Measurements from ENCODE around the gene NSMCE1.
A peak's percentile ranks its signal among the peaks of the same experiment; 100 is the strongest.

NSMCE1 gene

GRCh38 chr16:27237219-27238015 is 31.2 kb downstream of the NSMCE1 start:
- no peaks in the 10 kb centered on the region for H3K27me3 ChIP-seq (ENCODE audit: insufficient read depth, poor library complexity, severe bottlenecking)
- TF ChIP-seq GABPA (IDR thresholded peaks at IDR 0.05; ENCODE audit: low read depth) (no peak), SPI1 (IDR thresholded peaks at IDR 0.05; ENCODE audit: borderline replicate concordance, low read depth) (peak; percentile 88), REST (IDR thresholded peaks at IDR 0.05; ENCODE audit: insufficient replicate concordance, low read depth) (no peak), POLR2AphosphoS5 (IDR thresholded peaks at IDR 0.05; ENCODE audit: low read depth) (0 out of 2 replicates have a peak, but pooled peaks have one; percentile 52)
- TF ChIP-seq, protein P1, sequence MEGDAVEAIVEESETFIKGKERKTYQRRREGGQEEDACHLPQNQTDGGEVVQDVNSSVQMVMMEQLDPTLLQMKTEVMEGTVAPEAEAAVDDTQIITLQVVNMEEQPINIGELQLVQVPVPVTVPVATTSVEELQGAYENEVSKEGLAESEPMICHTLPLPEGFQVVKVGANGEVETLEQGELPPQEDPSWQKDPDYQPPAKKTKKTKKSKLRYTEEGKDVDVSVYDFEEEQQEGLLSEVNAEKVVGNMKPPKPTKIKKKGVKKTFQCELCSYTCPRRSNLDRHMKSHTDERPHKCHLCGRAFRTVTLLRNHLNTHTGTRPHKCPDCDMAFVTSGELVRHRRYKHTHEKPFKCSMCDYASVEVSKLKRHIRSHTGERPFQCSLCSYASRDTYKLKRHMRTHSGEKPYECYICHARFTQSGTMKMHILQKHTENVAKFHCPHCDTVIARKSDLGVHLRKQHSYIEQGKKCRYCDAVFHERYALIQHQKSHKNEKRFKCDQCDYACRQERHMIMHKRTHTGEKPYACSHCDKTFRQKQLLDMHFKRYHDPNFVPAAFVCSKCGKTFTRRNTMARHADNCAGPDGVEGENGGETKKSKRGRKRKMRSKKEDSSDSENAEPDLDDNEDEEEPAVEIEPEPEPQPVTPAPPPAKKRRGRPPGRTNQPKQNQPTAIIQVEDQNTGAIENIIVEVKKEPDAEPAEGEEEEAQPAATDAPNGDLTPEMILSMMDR (IDR thresholded peaks at IDR 0.05; ENCODE audit: insufficient read depth, low read length), result no peak
- DNase-seq (ENCODE audit: low read depth in 1 of 2, low spot score in 1 of 2), result peak in 1 of 2 experiments; percentile 67
- H3K27ac ChIP-seq (replicated peaks), result peak overlapping the region; percentile 73
- H3K4me3 ChIP-seq (replicated peaks; ENCODE audit: insufficient read depth, low read length), result no peak overlapping the region

DNA sequence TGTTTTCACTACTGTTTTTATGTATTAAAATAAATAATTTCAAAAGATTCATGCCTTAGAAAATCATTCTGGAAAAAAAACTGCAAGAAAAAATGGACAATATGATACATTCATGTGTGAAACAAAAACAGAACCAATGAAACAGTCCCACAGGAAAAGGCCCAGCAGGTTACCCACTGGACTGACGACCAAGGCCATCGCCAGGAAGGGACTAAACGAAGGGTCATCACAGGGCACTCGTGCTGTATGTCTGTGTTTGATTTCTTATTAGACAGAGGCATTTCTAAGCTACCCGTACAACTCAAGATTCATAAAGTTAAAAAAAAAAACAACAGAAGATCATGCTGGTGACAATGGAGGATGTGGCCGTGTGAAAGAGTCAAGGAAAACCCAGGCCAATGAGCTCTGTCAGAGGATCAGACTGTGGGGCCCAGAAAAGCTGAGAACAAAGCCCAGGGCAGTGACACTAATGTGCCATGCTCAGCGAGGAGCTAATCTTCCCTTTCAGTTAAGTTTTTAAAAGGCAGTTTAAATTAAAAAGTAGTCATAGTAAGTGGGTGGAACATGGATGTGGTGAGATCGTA is 31.8 kb downstream of the NSMCE1 start:
- TF ChIP-seq, protein P1 (IDR thresholded peaks at IDR 0.05; ENCODE audit: insufficient read depth, low read length), result no peak
- TF ChIP-seq REST (IDR thresholded peaks at IDR 0.05; ENCODE audit: insufficient replicate concordance, low read depth), result no peak
- TF ChIP-seq GABPA (IDR thresholded peaks at IDR 0.05; ENCODE audit: low read depth), result no peak
- TF ChIP-seq SPI1 (IDR thresholded peaks at IDR 0.05; ENCODE audit: borderline replicate concordance, low read depth), result no peak
- Histone ChIP-seq H3K4me3 (replicated peaks; ENCODE audit: insufficient read depth, low read length) (no peak overlapping the region), H3K27ac (replicated peaks) (peak overlapping the region; percentile 73), H3K27me3 (ENCODE audit: insufficient read depth, poor library complexity, severe bottlenecking) (no peaks in the 10 kb centered on the region)
- DNase-seq (ENCODE audit: low read depth in 1 of 2, low spot score in 1 of 2), result no peak

GRCh38 chr16:27235938-27236245 is 32.7 kb downstream of the NSMCE1 start:
- no peak for DNase-seq (ENCODE audit: low read depth in 1 of 2, low spot score in 1 of 2)
- H3K4me3 ChIP-seq (replicated peaks; ENCODE audit: insufficient read depth, low read length), result no peak overlapping the region
- H3K27me3 ChIP-seq (ENCODE audit: insufficient read depth, poor library complexity, severe bottlenecking), result no peaks in the 10 kb centered on the region
- TF ChIP-seq SPI1 (IDR thresholded peaks at IDR 0.05; ENCODE audit: borderline replicate concordance, low read depth) (no peak), REST (IDR thresholded peaks at IDR 0.05; ENCODE audit: insufficient replicate concordance, low read depth) (no peak), POLR2AphosphoS5 (IDR thresholded peaks at IDR 0.05; ENCODE audit: low read depth) (no peak), GABPA (IDR thresholded peaks at IDR 0.05; ENCODE audit: low read depth) (no peak)
- TF ChIP-seq, protein P1 (IDR thresholded peaks at IDR 0.05; ENCODE audit: insufficient read depth, low read length), result no peak
- H3K27ac ChIP-seq (replicated peaks), result no peak overlapping the region; the same call in 1 of the 2 replicates
